GM12864 (cell line): ENCODE data around the gene ZNF385C.

ENCODE experiments used
- DNase-seq: peaks from one replicate; pipeline ENCODE4 v3.0.0-alpha.2; 2011; ENCODE audit warnings: low read depth
- H3K4me3 ChIP-seq: 2 replicates; pipeline ENCODE4 v1.5.1; 2011; ENCODE audit warnings: mild to moderate bottlenecking, low read depth, low read length, control low read depth
- CTCF ChIP-seq: IDR thresholded peaks from 2 replicates; pipeline ENCODE4 v1.5.1; 2011; ENCODE audit warnings: low read depth, mild to moderate bottlenecking, moderate library complexity, low read length, control low read depth, inconsistent platforms; ENCODE audit errors: missing control alignments

ZNF385C gene

GRCh38 chr17:42104264-42104663 is 6.0 kb upstream of the ZNF385C start:
- no peak for DNase-seq
- TF ChIP-seq CTCF = no peak
- H3K4me3 ChIP-seq = no peak overlapping the region

- no peak overlapping the region for H3K4me3 ChIP-seq
- no peak for TF ChIP-seq CTCF
- DNase-seq = no peak
These were observed 5.1 kb upstream of the ZNF385C start for GRCh38 chr17:42103221-42103954.

GRCh38 chr17:42101513-42102292 is 3.4 kb upstream of the ZNF385C start:
- TF ChIP-seq CTCF = peak; percentile 95
- no peak for DNase-seq
- no peak overlapping the region for H3K4me3 ChIP-seq

GRCh38 chr17:42098730-42099399 is 592 bp upstream of the ZNF385C start:
- no peak overlapping the region for H3K4me3 ChIP-seq
- TF ChIP-seq CTCF = no peak
- no peak for DNase-seq

GRCh38 chr17:42096360-42097111 is 1.7 kb downstream of the ZNF385C start:
- no peak for DNase-seq
- no peak for TF ChIP-seq CTCF
- H3K4me3 ChIP-seq = no peak overlapping the region

- no peak for TF ChIP-seq CTCF
These were observed 3.8 kb downstream of the ZNF385C start for GRCh38 chr17:42094375-42095069.

More at GRCh38 chr17:42094375-42095069, 3.8 kb downstream of the ZNF385C start:
- H3K4me3 ChIP-seq = no peak overlapping the region
- no peak for DNase-seq
